Keratinocyte (primary cell): ENCODE data around the gene LHX2. TPM values are rescaled to one million over a fixed set of nuclear protein-coding genes. Genes with fewer than 3 reads are reported as not detected.

Experiments
- DNase-seq: peaks from one replicate; pipeline ENCODE4 v3.0.0-alpha.2; 2011; ENCODE audit warnings: low read depth, missing footprints, low spot score
- FAIRE-seq: peaks from 2 replicates; lab custom pipeline; 2011; peaks lifted over from hg19 to GRCh38; lab: Jason Lieb, UNC
- H2AFZ ChIP-seq: 2 replicates; pipeline ENCODE4 v1.6.0; 2012; ENCODE audit warnings: low read length, control low read depth, inconsistent platforms; ENCODE audit not compliant: control insufficient read depth
- H3K27ac ChIP-seq: 2 replicates; pipeline ENCODE4 v1.5.1; 2011; ENCODE audit warnings: low read length; ENCODE audit not compliant: control insufficient read depth, insufficient read depth
- H3K27me3 ChIP-seq: 3 replicates; pipeline ENCODE4 v1.6.0; 2011; ENCODE audit warnings: low read length; ENCODE audit not compliant: control insufficient read depth, insufficient read depth; ENCODE audit errors: extremely low read depth
- H3K36me3 ChIP-seq, 2 experiments: 2 replicates in 1 of 2; 3 replicates in 1 of 2; pipeline ENCODE4 v1.5.1; 2011; ENCODE audit warnings: low read length in 2 of 2, mild to moderate bottlenecking in 1 of 2; ENCODE audit not compliant: control insufficient read depth in 2 of 2, insufficient read depth in 2 of 2; ENCODE audit errors: extremely low read depth in 1 of 2
- H3K4me1 ChIP-seq: 3 replicates; pipeline ENCODE4 v1.5.1; 2011; ENCODE audit warnings: low read length; ENCODE audit not compliant: control insufficient read depth, insufficient read depth; ENCODE audit errors: extremely low read depth
- H3K4me2 ChIP-seq: 3 replicates; pipeline ENCODE4 v1.6.0; 2011; ENCODE audit warnings: low read depth, low read length; ENCODE audit not compliant: control insufficient read depth, insufficient read depth; ENCODE audit errors: extremely low read depth
- H3K4me3 ChIP-seq, 3 experiments: fragments of 200-600 bp in 1 of 3; sonication (generic) in 1 of 3; 2 replicates in 2 of 3; 3 replicates in 1 of 3; pipeline ENCODE4 v1.5.1; 2011 to 2016; ENCODE audit warnings: low read length in 3 of 3, mild to moderate bottlenecking in 3 of 3, control low read depth in 2 of 3, inconsistent platforms in 1 of 3, low read depth in 1 of 3, mixed read lengths in 1 of 3, mixed run types in 1 of 3, moderate library complexity in 1 of 3; ENCODE audit not compliant: control insufficient read depth in 2 of 3, insufficient read depth in 2 of 3; ENCODE audit errors: extremely low read depth in 1 of 3
- H3K79me2 ChIP-seq: 2 replicates; pipeline ENCODE4 v1.6.0; 2012; ENCODE audit warnings: low read length; ENCODE audit not compliant: control insufficient read depth, insufficient read depth
- H3K9ac ChIP-seq: 3 replicates; pipeline ENCODE4 v1.6.0; 2011; ENCODE audit warnings: low read length; ENCODE audit not compliant: control insufficient read depth, insufficient read depth; ENCODE audit errors: extremely low read depth
- H3K9me1 ChIP-seq: 3 replicates; pipeline ENCODE4 v1.6.0; 2011; ENCODE audit warnings: low read length; ENCODE audit not compliant: control insufficient read depth, insufficient read depth; ENCODE audit errors: extremely low read depth
- H3K9me3 ChIP-seq: 2 replicates; pipeline ENCODE4 v1.5.1; 2012; ENCODE audit warnings: low read depth, low read length; ENCODE audit not compliant: control insufficient read depth
- H4K20me1 ChIP-seq: 3 replicates; pipeline ENCODE4 v1.6.0; 2011; ENCODE audit warnings: low read length; ENCODE audit not compliant: control insufficient read depth, insufficient read depth; ENCODE audit errors: extremely low read depth
- CTCF ChIP-seq, 3 experiments: IDR thresholded peaks in 1 of 3; conservative IDR thresholded peaks in 1 of 3; optimal IDR thresholded peaks in 1 of 3; 2 replicates in 2 of 3; 3 replicates in 1 of 3; pipeline versions ENCODE3 to v1.5.1; 2011; ENCODE audit warnings: low read length in 3 of 3, mild to moderate bottlenecking in 3 of 3, moderate library complexity in 2 of 3, control low read depth in 1 of 3, inconsistent platforms in 1 of 3; ENCODE audit not compliant: insufficient read depth in 2 of 3; ENCODE audit errors: extremely low read depth in 1 of 3
- EZH2 ChIP-seq: IDR thresholded peaks from one replicate; pipeline ENCODE4 v1.6.1; 2012; ENCODE audit warnings: inconsistent platforms, mild to moderate bottlenecking, low read length, moderate library complexity
- dilution Hi-C: fragments of 300-500 bp; cut with MboI; formaldehyde crosslinking; loops from one replicate; pipeline ENCODE4 v1.7.0; 2020; ENCODE audit warnings: low sequenced_read_pairs; ENCODE audit not compliant: extremely low pct_ligation_motif_present
- polyA plus RNA-seq, 5 experiments: library from polyadenylated mRNA; depleted of rRNA in 3 of 5; stranded (reverse) in 3 of 5; stranded (forward) in 1 of 5; unstranded in 1 of 5; fragments of >200 nt; gene quantifications; 1 replicate in 1 of 5; 2 replicates in 3 of 5; 3 replicates in 1 of 5; pipeline versions ENCODE4 v1.2.1 to v1.2.3, GENCODE V29; 2011 to 2012; ENCODE audit warnings: missing spikeins in 2 of 5, low read depth in 1 of 5, low replicate concordance in 1 of 5

Gene LHX2
- polyA plus RNA-seq, 1 donor (not counting 4 experiments of a cell fraction or from before 2014, with no cell fraction given), result 0.07 TPM

DNA sequence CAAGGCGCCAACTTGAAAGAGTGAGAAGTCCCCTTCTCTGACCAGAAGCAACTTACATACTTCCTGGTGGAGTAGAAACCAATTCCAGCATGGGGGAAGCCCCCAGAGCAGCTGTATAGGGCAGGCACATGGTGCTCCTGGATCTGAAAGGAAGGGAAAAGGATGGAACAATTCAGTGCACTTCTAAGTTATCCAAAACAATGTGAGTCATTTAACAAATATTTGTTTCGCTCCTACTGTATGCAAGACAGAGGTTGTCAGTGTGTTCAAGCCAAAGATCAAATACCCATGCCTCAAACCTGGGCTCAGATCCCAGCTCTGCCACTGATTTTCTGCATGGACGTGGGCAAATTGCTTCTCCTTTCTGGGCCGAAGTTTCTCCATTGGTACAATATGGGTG, 67.1 kb downstream of the LHX2 start:
- H3K79me2 ChIP-seq, result no peaks in the 10 kb centered on the region
- no peak overlapping the region for H2AFZ ChIP-seq
- FAIRE-seq, result peak; percentile 62
- no peaks in the 10 kb centered on the region for H3K9me3 ChIP-seq
- H3K4me2 ChIP-seq, result peak overlapping the region; percentile 35
- H3K4me3 ChIP-seq, result no peak overlapping the region
- no peak overlapping the region for H3K9ac ChIP-seq
- no peaks in the 10 kb centered on the region for H3K9me1 ChIP-seq
- no peaks in the 10 kb centered on the region for H3K27me3 ChIP-seq
- TF ChIP-seq EZH2, result no peak
- no peak for TF ChIP-seq CTCF (optimal IDR thresholded peaks at IDR 0.05 in 1 of 3, IDR thresholded peaks at IDR 0.05 in 1 of 3, conservative IDR thresholded peaks at IDR 0.05 in 1 of 3; ENCODE audit: extremely low read depth in 1 of 3, insufficient read depth in 2 of 3, low read length in 3 of 3)
- H3K27ac ChIP-seq, result no peak overlapping the region
- dilution Hi-C loops, result no loop called here
- no peak for DNase-seq
- no peaks in the 10 kb centered on the region for H3K36me3 ChIP-seq
- no peaks in the 10 kb centered on the region for H4K20me1 ChIP-seq
- peaks cover 24% of the 10 kb centered on the region for H3K4me1 ChIP-seq

DNA sequence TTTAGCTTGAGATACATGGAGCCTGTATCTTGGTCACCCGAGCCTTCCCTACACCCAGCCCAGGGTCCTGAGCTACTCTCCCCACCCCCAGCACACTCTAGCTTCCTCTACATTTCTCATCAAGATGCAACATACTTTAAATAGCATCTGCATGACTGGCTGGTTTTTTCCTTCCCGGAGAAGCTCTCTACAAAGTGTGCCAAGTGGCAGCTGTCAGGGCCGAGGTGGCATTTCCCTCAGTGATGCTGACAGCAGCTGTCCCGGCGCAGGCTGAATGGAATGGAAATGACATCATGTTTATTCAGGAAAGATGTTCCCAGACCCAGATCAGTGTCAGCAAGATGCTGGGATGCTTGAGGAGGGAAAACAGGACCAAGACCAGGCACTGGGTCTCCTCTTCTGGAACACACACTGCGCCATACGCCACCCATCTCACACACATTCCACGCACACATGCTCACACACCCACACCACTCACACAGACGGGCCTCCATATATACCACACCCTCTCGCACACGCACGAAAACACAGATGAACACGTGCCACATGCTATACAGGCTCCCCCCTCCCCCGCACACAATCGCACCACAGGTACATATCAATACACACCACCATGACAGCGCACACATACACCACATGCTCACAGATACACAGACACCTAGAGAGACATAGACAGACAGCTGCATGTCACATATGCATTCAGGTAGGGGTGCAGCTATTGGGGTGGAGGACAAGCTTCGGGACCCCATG, 67.8 kb downstream of the LHX2 start:
- DNase-seq (no peak), FAIRE-seq (peak; percentile 43)
- no peaks in the 10 kb centered on the region for H3K9me1 ChIP-seq
- H3K79me2 ChIP-seq, result no peaks in the 10 kb centered on the region
- H3K27me3 ChIP-seq, result no peaks in the 10 kb centered on the region
- H2AFZ ChIP-seq, result no peak overlapping the region
- no peaks in the 10 kb centered on the region for H3K9me3 ChIP-seq
- H4K20me1 ChIP-seq, result no peaks in the 10 kb centered on the region
- H3K4me1 ChIP-seq, result peaks cover 24% of the 10 kb centered on the region
- no peaks in the 10 kb centered on the region for H3K36me3 ChIP-seq
- H3K4me3 ChIP-seq, result no peak overlapping the region
- peak overlapping the region; percentile 35 for H3K4me2 ChIP-seq
- no peak overlapping the region for H3K9ac ChIP-seq
- H3K27ac ChIP-seq, result no peak overlapping the region
- TF ChIP-seq EZH2 (no peak), CTCF (optimal IDR thresholded peaks at IDR 0.05 in 1 of 3, IDR thresholded peaks at IDR 0.05 in 1 of 3, conservative IDR thresholded peaks at IDR 0.05 in 1 of 3; ENCODE audit: extremely low read depth in 1 of 3, insufficient read depth in 2 of 3, low read length in 3 of 3) (no peak)
- dilution Hi-C loops, result no loop called here
